Endothelial cell of umbilical vein (primary cell): ENCODE data around the gene FAM151B.

Experiments used
- EZH2 ChIP-seq: IDR thresholded peaks from 2 replicates; pipeline ENCODE4 v1.6.1; 2012; ENCODE audit warnings: borderline replicate concordance, low read depth, mild to moderate bottlenecking, moderate library complexity, low read length, inconsistent platforms; ENCODE audit not compliant: severe bottlenecking
- JUN ChIP-seq: IDR thresholded peaks from 2 replicates; pipeline ENCODE4 v1.6.1; 2011; ENCODE audit warnings: borderline replicate concordance, low read depth; ENCODE audit not compliant: insufficient read length, insufficient read depth
- POLR2A ChIP-seq: IDR thresholded peaks from 2 replicates; pipeline ENCODE4 v1.6.1; 2012; ENCODE audit warnings: low read depth, mild to moderate bottlenecking, control low read depth, low read length
- POLR2AphosphoS5 ChIP-seq: IDR thresholded peaks from 2 replicates; pipeline ENCODE4 v1.6.1; 2012; ENCODE audit warnings: low read depth, mild to moderate bottlenecking, control low read depth, low read length, moderate library complexity; ENCODE audit not compliant: insufficient read depth
- TF ChIP-seq, protein P1 (sequence below), 2 donors: IDR thresholded peaks; 1 replicate in 1 of 2; 2 replicates in 1 of 2; pipeline ENCODE4 v1.5.1; 2011; ENCODE audit warnings: low read length in 2 of 2, mild to moderate bottlenecking in 2 of 2, moderate library complexity in 2 of 2, control low read depth in 1 of 2, inconsistent platforms in 1 of 2, low read depth in 1 of 2; ENCODE audit not compliant: insufficient read depth in 1 of 2; ENCODE audit errors: extremely low read depth in 1 of 2
- TF ChIP-seq, protein P2 (sequence below): IDR thresholded peaks from 2 replicates; pipeline ENCODE4 v1.6.1; 2011; ENCODE audit not compliant: insufficient read depth, insufficient read length

DNA sequence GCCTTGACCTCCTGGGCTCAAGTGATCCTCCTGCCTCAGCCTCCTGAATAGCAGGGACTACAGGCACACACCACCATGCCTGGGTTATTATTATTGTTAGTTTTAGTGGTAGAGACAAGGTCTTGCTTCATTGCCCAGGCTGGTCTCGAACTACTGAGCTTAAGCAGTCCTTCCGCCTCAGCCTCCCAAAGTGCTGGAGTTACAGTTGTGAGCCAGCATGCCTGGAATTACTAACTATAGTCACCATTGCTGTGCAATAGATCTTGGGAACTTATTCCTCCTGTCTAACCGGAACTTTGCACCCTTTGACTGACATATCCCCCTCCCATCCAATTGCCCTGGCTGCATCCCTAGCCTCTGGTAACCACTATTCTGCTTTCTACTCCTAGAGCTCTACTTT, 3.4 kb downstream of the FAM151B start:
- TF ChIP-seq POLR2A (no peak), POLR2AphosphoS5 (no peak), EZH2 (no peak), JUN (no peak)
- TF ChIP-seq, protein P1, sequence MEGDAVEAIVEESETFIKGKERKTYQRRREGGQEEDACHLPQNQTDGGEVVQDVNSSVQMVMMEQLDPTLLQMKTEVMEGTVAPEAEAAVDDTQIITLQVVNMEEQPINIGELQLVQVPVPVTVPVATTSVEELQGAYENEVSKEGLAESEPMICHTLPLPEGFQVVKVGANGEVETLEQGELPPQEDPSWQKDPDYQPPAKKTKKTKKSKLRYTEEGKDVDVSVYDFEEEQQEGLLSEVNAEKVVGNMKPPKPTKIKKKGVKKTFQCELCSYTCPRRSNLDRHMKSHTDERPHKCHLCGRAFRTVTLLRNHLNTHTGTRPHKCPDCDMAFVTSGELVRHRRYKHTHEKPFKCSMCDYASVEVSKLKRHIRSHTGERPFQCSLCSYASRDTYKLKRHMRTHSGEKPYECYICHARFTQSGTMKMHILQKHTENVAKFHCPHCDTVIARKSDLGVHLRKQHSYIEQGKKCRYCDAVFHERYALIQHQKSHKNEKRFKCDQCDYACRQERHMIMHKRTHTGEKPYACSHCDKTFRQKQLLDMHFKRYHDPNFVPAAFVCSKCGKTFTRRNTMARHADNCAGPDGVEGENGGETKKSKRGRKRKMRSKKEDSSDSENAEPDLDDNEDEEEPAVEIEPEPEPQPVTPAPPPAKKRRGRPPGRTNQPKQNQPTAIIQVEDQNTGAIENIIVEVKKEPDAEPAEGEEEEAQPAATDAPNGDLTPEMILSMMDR (IDR thresholded peaks at IDR 0.05; ENCODE audit: extremely low read depth in 1 of 2, insufficient read depth in 1 of 2, low read depth in 1 of 2, low read length in 2 of 2), result no peak
- TF ChIP-seq, protein P2, sequence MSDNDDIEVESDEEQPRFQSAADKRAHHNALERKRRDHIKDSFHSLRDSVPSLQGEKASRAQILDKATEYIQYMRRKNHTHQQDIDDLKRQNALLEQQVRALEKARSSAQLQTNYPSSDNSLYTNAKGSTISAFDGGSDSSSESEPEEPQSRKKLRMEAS, result no peak
